ENCODE measurements around the gene FMN2.

Gene FMN2

DNA sequence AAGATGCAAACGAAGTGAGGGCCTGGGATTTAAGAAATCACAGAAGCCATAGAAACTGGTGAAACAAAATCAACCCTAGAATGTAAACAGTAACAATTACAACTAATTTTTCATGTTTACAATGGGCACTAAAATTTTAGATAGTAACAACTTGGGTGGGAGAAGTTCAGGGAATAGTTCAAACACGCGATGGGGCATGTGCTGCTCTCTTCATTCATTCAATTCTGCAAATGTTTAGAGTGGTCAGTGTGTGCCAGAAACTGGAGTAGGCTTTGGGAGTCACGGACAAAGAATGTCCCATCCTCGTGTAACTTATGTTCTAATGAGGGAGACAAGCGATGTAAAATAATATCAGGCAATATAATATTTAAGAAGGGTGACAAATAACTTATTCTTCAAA is 386.9 kb downstream of the FMN2 start:
- H3K9me3 ChIP-seq (ENCODE audit: control insufficient read depth, low read length), result no peaks in the 10 kb centered on the region
- H3K27ac ChIP-seq, result no peak overlapping the region
- no peaks in the 10 kb centered on the region for H3K27me3 ChIP-seq (ENCODE audit: control insufficient read depth, insufficient read depth, low read length)
- H3K4me3 ChIP-seq (ENCODE audit: low read depth, low read length), result no peak overlapping the region
- no peak overlapping the region for H3K9ac ChIP-seq
- H3K36me3 ChIP-seq (ENCODE audit: control insufficient read depth, insufficient read depth, low read length), result no peaks in the 10 kb centered on the region
- no peaks in the 10 kb centered on the region for H3K79me2 ChIP-seq
- H3K4me2 ChIP-seq (ENCODE audit: low read length), result no peak overlapping the region
- no peak overlapping the region for H2AFZ ChIP-seq
- TF ChIP-seq CTCF (IDR thresholded peaks at IDR 0.05), result no peak
- no peaks in the 10 kb centered on the region for H3K4me1 ChIP-seq

DNA sequence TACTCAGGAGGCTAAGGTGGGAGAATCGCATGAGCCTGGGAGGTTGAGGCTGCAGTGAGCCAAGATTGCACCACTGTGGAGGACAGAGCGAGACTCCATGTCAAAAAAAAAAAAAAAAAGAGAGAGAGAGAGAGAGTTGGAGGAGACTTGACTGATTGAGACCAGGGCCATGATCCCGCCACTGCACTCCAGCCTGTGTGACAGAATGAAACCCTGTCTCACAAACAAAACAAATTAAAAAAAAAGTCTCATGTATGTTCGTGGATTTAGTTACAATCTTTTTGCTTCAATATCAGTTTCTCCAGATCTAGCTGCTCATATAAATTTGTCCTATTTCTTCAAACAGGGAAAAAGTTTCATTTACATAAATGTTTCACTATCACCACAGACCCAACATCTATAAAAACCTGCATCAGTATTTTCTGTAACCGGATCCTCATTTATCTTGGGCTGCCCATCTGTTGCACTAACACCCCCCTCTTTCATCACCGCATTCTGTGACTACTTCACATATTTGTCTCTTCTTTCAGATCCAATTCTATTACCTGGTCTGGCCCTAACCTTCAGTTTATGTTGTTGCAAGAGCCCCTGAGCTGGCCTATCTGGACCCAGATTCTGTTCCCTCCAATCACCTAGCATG is 393.2 kb downstream of the FMN2 start:
- Histone ChIP-seq H3K9me3 (ENCODE audit: control insufficient read depth, low read length) (no peaks in the 10 kb centered on the region), H3K27me3 (ENCODE audit: control insufficient read depth, insufficient read depth, low read length) (no peaks in the 10 kb centered on the region), H3K9ac (no peak overlapping the region), H3K4me1 (peaks cover 5% of the 10 kb centered on the region), H3K4me2 (ENCODE audit: low read length) (no peak overlapping the region), H3K27ac (no peak overlapping the region), H3K36me3 (ENCODE audit: control insufficient read depth, insufficient read depth, low read length) (no peaks in the 10 kb centered on the region), H2AFZ (no peak overlapping the region), H3K79me2 (no peaks in the 10 kb centered on the region), H3K4me3 (ENCODE audit: low read depth, low read length) (no peak overlapping the region)
- TF ChIP-seq CTCF (IDR thresholded peaks at IDR 0.05), result no peak

GRCh38 chr1:240486611-240487010 is 394.9 kb downstream of the FMN2 start:
- no peak overlapping the region for H3K27ac ChIP-seq
- no peaks in the 10 kb centered on the region for H3K9me3 ChIP-seq (ENCODE audit: control insufficient read depth, low read length)
- no peak overlapping the region for H2AFZ ChIP-seq
- no peak overlapping the region for H3K9ac ChIP-seq
- no peaks in the 10 kb centered on the region for H3K79me2 ChIP-seq
- peaks cover 5% of the 10 kb centered on the region for H3K4me1 ChIP-seq
- TF ChIP-seq CTCF (IDR thresholded peaks at IDR 0.05), result no peak
- no peaks in the 10 kb centered on the region for H3K36me3 ChIP-seq (ENCODE audit: control insufficient read depth, insufficient read depth, low read length)
- no peak overlapping the region for H3K4me2 ChIP-seq (ENCODE audit: low read length)
- H3K27me3 ChIP-seq (ENCODE audit: control insufficient read depth, insufficient read depth, low read length), result no peaks in the 10 kb centered on the region
- no peak overlapping the region for H3K4me3 ChIP-seq (ENCODE audit: low read depth, low read length)

GRCh38 chr1:240487493-240487892 is 395.8 kb downstream of the FMN2 start:
- H3K36me3 ChIP-seq (ENCODE audit: control insufficient read depth, insufficient read depth, low read length), result no peaks in the 10 kb centered on the region
- no peak for TF ChIP-seq CTCF (IDR thresholded peaks at IDR 0.05)
- H3K4me1 ChIP-seq, result peaks cover 5% of the 10 kb centered on the region
- no peak overlapping the region for H3K9ac ChIP-seq
- H3K27ac ChIP-seq, result no peak overlapping the region
- no peaks in the 10 kb centered on the region for H3K79me2 ChIP-seq
- no peak overlapping the region for H3K4me2 ChIP-seq (ENCODE audit: low read length)
- H3K4me3 ChIP-seq (ENCODE audit: low read depth, low read length), result no peak overlapping the region
- no peaks in the 10 kb centered on the region for H3K9me3 ChIP-seq (ENCODE audit: control insufficient read depth, low read length)
- H3K27me3 ChIP-seq (ENCODE audit: control insufficient read depth, insufficient read depth, low read length), result no peaks in the 10 kb centered on the region
- no peak overlapping the region for H2AFZ ChIP-seq

DNA sequence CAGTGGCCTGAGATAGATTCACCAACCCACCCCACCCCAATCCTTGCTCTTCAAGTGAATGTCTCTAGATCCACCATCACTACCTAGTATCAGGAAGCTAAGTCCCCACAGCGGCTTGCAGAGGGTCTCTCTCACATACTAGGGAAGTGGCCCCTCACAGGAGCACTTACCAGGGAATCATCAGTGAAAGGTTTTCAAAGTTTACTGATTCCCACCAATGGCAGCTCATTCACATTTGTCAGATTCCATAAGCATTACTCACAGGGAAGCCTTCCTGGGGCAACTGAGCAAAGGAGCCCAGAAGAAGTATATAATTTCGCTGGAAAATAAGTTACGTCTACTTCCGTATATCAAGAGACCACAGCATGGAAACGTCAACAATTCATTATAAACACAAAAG is 399.5 kb downstream of the FMN2 start:
- no peaks in the 10 kb centered on the region for H3K36me3 ChIP-seq (ENCODE audit: control insufficient read depth, insufficient read depth, low read length)
- H3K4me1 ChIP-seq, result peaks cover 5% of the 10 kb centered on the region
- no peaks in the 10 kb centered on the region for H3K27me3 ChIP-seq (ENCODE audit: control insufficient read depth, insufficient read depth, low read length)
- H2AFZ ChIP-seq, result no peak overlapping the region
- no peak overlapping the region for H3K4me3 ChIP-seq (ENCODE audit: low read depth, low read length)
- no peaks in the 10 kb centered on the region for H3K9me3 ChIP-seq (ENCODE audit: control insufficient read depth, low read length)
- no peaks in the 10 kb centered on the region for H3K79me2 ChIP-seq
- TF ChIP-seq CTCF (IDR thresholded peaks at IDR 0.05), result no peak
- no peak overlapping the region for H3K27ac ChIP-seq
- H3K4me2 ChIP-seq (ENCODE audit: low read length), result no peak overlapping the region
- no peak overlapping the region for H3K9ac ChIP-seq
